Cardiac septum (tissue), 1 donor: Measurements from ENCODE around the gene CLCN2. TPM values are rescaled to one million over a fixed set of nuclear protein-coding genes. Genes with fewer than 3 reads are reported as not detected.

Source experiments
- DNase-seq: peaks from one replicate; pipeline ENCODE4 v3.0.0-alpha.2; 2020; ENCODE audit warnings: low spot score
- intact Hi-C: fragments of 100-400 bp; cut with DNase I; formaldehyde crosslinking; loops from one replicate; pipeline ENCODE4 v1.14.0; 2022
- total RNA-seq: library from RNA; stranded (reverse); fragmentation: NEBNext Ultra II Directional; extraction: Animal tissue kit (Norgen Biotek cat#: 25700); gene quantifications from one replicate; pipeline ENCODE4 v1.2.1, GENCODE V29; 2021
- donor health status: DM: no; HTN: no; CAD: no.

The CLCN2 gene
- total RNA-seq, 1 donor from 2014 or later, result 3.1 TPM

DNA sequence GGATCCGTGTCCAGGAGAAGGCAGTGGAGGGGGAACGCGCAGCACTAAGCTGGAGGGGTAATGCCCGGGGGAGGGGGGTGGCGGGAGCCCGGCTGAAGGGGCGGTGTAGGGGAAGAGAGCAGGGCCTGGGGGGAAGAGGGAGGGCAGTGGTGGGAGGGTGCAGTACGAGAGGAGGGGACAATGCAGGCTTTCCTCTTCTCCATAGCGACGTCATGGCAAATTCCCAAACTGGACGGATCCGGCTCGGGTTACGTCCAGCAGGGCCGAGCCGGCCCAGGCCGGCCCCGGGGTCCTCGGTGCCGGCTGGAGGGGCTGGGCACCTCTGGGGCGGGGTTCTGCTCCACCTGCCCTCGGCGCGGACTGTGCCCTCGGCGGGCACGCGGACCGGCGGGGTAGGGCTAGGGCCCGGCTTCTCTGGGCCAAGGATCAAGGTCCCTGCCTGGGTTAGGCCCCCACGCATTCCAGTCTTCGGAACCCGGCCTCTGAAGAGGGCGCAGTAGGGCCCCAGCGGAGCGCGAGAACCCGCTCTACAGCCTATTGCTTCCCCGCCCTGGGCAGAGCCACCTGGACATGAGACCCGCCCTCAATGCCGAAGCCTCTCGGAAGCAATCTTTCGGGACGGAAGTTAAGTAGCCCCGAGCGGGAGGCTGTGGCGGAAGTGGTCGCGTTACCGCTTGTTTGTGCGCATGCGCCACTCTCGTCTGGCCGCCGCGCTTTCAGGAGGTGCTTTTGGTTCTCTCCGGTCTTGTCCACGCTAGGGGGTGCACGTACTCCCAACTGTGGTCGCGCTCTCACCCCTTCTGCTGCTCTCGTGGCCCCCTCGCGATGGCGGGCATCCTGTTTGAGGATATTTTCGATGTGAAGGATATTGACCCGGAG, 1.5 kb upstream of the CLCN2 start:
- intact Hi-C loops, result loop anchor here (2.0 to 5.0 kb wide), 3 partner anchors 26 to 354 kb away; partner anchors contain the start of genes EIF4G1 and FAM131A
- DNase-seq, result peak; percentile 97

DNA sequence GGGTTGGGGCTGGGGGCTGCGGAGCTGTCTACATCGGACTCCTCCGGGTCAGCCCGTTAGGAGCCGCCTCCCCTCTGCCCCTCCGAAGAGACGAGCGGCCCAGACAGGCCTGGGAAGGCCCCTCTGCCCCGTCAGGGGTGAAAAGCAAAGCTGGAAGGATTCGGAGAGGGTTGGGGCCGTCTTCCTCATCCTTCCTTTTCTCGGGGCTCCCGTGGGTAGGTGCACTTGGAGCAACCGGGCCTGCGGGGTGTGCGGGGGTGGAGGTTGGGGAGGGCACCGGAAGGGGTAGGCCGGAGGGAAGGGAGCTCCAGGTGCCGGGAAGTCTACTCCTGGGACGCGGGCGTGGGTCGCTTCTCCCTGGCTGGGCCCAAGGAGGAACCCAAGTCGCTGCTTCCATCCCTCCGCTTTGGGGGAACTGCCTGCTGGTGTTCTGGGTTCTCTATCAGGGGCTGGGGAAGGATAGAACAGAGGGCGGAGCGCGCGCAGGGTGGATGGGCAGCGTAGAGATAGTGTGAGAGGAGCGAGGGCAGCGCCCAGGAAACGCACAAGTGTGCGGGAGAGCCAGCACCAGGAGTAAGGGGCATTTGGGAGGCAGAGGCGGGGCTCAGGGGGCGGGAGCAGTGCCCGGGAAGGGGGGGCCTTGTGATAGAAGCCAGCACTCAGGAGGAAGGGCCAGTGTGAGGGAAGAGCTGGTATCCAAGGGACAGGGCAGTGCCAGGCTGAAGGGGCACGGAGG, 695 bp upstream of the CLCN2 start:
- DNase-seq, result no peak
- intact Hi-C loops, result loop anchor here (2.0 to 5.0 kb wide), 3 partner anchors 25 to 355 kb away; partner anchors contain the start of genes EIF4G1 and FAM131A

DNA sequence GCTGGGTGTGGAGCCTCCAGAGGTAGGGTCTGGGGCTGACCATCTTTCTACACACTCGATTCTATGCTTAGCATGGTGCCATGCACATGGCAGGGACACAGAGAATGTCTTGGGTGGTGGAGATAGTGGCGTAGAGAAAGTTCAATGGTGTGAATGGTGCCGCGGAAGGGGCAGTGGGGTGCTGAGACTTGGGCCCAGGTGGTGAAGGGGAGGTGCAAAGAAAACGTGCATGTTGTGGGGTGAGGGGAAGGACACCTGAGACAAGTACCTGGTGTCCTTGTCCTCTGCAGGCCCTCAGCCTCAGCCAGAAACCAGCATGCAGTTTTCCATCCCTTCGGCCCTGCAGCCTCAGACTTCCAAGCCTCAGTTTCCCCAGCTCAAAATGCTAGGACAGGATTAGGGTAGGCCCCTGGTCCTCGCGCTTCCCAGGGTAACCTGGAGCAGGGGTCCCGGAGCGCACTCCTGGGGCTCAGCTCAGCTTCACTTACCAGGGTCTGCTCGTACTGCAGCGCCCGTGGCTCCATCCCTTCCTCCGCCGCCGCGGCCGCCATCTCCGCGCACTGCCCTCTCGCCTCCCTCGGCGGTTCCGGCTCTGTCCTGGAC, 375 bp downstream of the CLCN2 start:
- intact Hi-C loops, result loop anchor here (5.0 kb wide), 1 partner anchor 356 kb away; no protein-coding TSS in a partner anchor
- DNase-seq, result no peak

- intact Hi-C loops, result loop anchor here (5.0 kb wide), 1 partner anchor 357 kb away; no protein-coding TSS in a partner anchor
- DNase-seq, result no peak
Measured at GRCh38 chr3:184360070-184360928, 1.1 kb downstream of the CLCN2 start.

- intact Hi-C loops, result loop anchor here (5.0 kb wide), 1 partner anchor 358 kb away; no protein-coding TSS in a partner anchor
- no peak for DNase-seq
Measured at GRCh38 chr3:184359610-184360009, 1.8 kb downstream of the CLCN2 start.

GRCh38 chr3:184358921-184359350, 2.5 kb downstream of the CLCN2 start:
- intact Hi-C loops, result no loop called here

GRCh38 chr3:184358124-184358767, 3.2 kb downstream of the CLCN2 start:
- no peak for DNase-seq

More at GRCh38 chr3:184358921-184359350, 2.5 kb downstream of the CLCN2 start:
- DNase-seq, result no peak

GRCh38 chr3:184357248-184358123, 3.9 kb downstream of the CLCN2 start:
- DNase-seq, result no peak
- intact Hi-C loops, result no loop called here

More at GRCh38 chr3:184358124-184358767, 3.2 kb downstream of the CLCN2 start:
- intact Hi-C loops, result no loop called here

GRCh38 chr3:184355261-184356040, 6.0 kb downstream of the CLCN2 start:
- no peak for DNase-seq
- intact Hi-C loops, result no loop called here

DNA sequence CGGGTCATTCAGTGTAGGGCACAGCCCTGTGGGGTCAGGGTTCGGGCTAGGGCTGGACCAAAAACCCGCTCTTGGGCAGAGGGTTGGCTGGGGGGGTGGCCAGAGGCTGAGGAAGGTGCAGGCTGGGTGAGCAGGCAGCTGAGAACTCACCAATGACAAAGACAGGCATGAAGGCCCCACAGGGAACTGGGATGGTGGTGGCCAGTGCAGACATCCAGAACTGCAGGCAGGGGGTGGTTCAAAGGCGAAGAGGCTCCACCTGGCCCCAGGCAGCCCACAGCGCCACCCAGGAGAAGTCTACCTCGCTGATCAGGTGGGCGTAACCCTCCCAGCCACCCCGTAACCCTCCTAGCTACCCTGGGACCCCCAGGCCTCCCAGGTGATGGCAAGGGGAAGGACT, 6.7 kb downstream of the CLCN2 start:
- DNase-seq, result no peak
- intact Hi-C loops, result no loop called here

GRCh38 chr3:184354121-184354728, 7.2 kb downstream of the CLCN2 start:
- no peak for DNase-seq
- intact Hi-C loops, result no loop called here

GRCh38 chr3:184353546-184353941, 7.9 kb downstream of the CLCN2 start:
- intact Hi-C loops, result no loop called here
- DNase-seq, result no peak

DNA sequence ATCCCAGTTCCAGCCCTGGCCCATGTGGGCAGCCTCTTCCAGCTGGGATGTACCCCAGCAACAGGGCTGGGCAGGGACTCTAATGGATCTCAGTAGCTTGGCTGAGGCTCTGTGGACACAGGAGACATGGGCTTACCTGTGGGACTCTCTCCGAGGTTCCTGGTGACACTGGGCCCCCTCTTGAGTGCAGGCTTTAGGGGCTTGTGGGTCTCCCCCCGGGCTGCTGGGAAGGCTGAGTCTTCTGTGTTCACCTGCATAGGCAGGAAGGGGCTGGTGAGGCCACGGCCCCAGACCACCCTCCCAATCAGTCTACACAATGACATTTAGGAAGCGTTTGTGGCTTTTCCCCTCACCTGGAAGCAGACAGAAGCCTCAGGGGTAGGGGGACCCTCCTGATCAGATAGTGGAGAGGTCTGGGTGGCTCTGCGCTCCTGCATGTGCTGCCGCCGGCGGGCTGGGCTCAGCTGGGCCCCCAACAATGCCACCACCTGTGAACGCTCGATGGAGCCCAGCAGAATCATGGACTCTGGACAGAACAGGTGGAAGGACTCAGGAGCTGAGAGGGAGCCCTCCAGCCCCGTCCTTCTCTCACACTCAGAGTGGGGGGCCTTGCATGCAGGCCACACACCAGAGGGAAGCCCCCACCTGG, 8.4 kb downstream of the CLCN2 start:
- no peak for DNase-seq
- intact Hi-C loops, result no loop called here

DNA sequence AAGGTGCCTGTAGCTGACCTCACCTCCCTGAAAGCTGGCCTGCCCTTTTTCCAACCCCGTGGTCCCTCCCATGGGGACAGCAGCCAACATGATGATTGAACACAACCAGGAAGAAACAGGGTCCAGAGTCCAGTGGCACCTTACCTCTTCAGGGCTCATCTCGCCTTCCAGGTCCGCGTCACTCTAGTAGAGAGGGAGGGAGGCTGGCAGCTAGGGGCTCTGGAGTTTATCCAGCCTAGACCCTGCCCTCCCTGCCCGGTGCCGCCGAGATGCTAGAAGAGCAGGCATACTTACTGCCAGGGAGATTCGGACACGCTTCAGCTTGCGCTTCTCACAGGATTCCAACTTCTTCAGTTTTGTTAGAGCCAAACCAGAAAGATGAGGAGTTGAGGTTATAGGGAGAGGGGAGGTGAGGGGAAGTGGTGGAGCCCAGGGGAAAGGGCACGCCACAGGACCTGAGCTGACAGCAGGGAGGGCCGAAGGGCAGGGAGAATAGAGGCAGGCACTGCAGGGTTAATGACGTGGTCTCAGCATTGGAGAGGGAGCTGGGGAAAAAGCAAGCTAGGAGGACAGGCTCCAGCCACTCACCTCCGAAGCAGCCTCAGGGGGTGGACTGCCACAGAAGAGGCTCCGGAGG, 9.1 kb downstream of the CLCN2 start:
- intact Hi-C loops, result no loop called here
- no peak for DNase-seq

GRCh38 chr3:184351511-184352148, 9.8 kb downstream of the CLCN2 start:
- no peak for DNase-seq
- intact Hi-C loops, result no loop called here
